ENCODE measurements around the gene IPMK. TPM values are rescaled to one million over a fixed set of nuclear protein-coding genes. Genes with fewer than 3 reads are reported as not detected.

IPMK gene
- total and polyA plus RNA-seq, 9 of the 15 experiments (the other 6 are each of a cell fraction or from before 2014, with no cell fraction given) = 0.98 to 4.4 (median 2.7) TPM

GRCh38 chr10:58260334-58260733 is 7.4 kb downstream of the IPMK start:
- Histone ChIP-seq H3K4me1 (replicated peaks in 1 of 2; ENCODE audit: control insufficient read depth in 2 of 2, insufficient read depth in 2 of 2, low read length in 2 of 2) (peaks cover 0 to 7% of the 10 kb centered on the region in 2 experiments; a peak in 1 of 5 replicates), H3K79me2 (ENCODE audit: control insufficient read depth, insufficient read depth, low read length) (peaks cover 47% of the 10 kb centered on the region), H3K4me2 (ENCODE audit: insufficient read depth, low read length) (no peak overlapping the region), H3K9me3 (replicated peaks; ENCODE audit: control insufficient read depth, insufficient read depth, low read depth, low read length) (no peaks in the 10 kb centered on the region), H3K27ac (ENCODE audit: extremely low read depth, low read depth, low read length) (no peak overlapping the region), H3K4me3 (no peak overlapping the region), H4K20me1 (replicated peaks; ENCODE audit: control insufficient read depth, insufficient read depth, low read length) (no peaks in the 10 kb centered on the region), H2AFZ (ENCODE audit: low read depth, low read length) (no peak overlapping the region), H3K9ac (ENCODE audit: insufficient read depth in 1 of 2, low read depth in 2 of 2, low read length in 2 of 2) (no peak overlapping the region), H3K27me3 (ENCODE audit: control insufficient read depth in 2 of 2, insufficient read depth in 2 of 2, low read length in 2 of 2) (no peaks in the 10 kb centered on the region), H3K9me1 (ENCODE audit: control insufficient read depth, insufficient read depth, low read length) (no peaks in the 10 kb centered on the region), H3K36me3 (ENCODE audit: control insufficient read depth, insufficient read depth, low read length) (no peaks in the 10 kb centered on the region)
- in situ Hi-C loops (cut with MboI) = no loop called here
- ChIA-PET CTCF (ENCODE audit: low intra/inter-chr PET ratio) (no interaction called here), POLR2A (no interaction called here)
- FAIRE-seq (no peak), ATAC-seq (no peak), DNase-seq (ENCODE audit: extremely low read depth in 1 of 4, low spot score in 3 of 4) (no peak)
- TF ChIP-seq ESRRB (CRISPR knock-in tag; IDR thresholded peaks at IDR 0.05; ENCODE audit: borderline replicate concordance) (no peak), TEAD1 (CRISPR knock-in tag; IDR thresholded peaks at IDR 0.05) (no peak), ZNF316 (IDR thresholded peaks at IDR 0.05) (peak; percentile 75), NFIX (CRISPR knock-in tag; IDR thresholded peaks at IDR 0.05; ENCODE audit: low read depth) (no peak), ZNF23 (CRISPR knock-in tag; IDR thresholded peaks at IDR 0.05) (no peak), ZNF668 (CRISPR knock-in tag; IDR thresholded peaks at IDR 0.05) (no peak), MAFK (IDR thresholded peaks at IDR 0.05; ENCODE audit: low read length) (no peak), ATF4 (CRISPR knock-in tag; IDR thresholded peaks at IDR 0.05) (no peak), RBM22 (IDR thresholded peaks at IDR 0.05; ENCODE audit: low read depth, low read length, poor library complexity, severe bottlenecking) (no peak), MBD1 (CRISPR knock-in tag; IDR thresholded peaks at IDR 0.05) (no peak), RBM25 (IDR thresholded peaks at IDR 0.05; ENCODE audit: low read depth, low read length, severe bottlenecking) (no peak), TEAD4 (IDR thresholded peaks at IDR 0.05; ENCODE audit: low read length) (no peak), TEAD4 (CRISPR knock-in tag; IDR thresholded peaks at IDR 0.05; ENCODE audit: borderline replicate concordance) (no peak), RNF219 (CRISPR knock-in tag; IDR thresholded peaks at IDR 0.05) (no peak), C11orf30 (IDR thresholded peaks at IDR 0.05; ENCODE audit: low read depth) (peak; percentile 53)
- intact Hi-C loops (cut with micrococcal nuclease) = no loop called here
- no TSS peak for BruUV-seq (replicated peaks)
